Prostate gland (tissue), 2 donors: ENCODE results near the gene MAPKAP1.

Experiments used
- POLR2A ChIP-seq: fragments of 450-650 bp; IDR thresholded peaks from one replicate; pipeline ENCODE4 v1.6.1; 2016; ENCODE audit warnings: antibody characterized with exemption, mild to moderate bottlenecking
- TF ChIP-seq, protein P1 (sequence below), 4 experiments: fragments of 200-600 bp in 2 of 4; fragments of 450-650 bp in 2 of 4; sonication (generic) in 2 of 4; IDR thresholded peaks; 1 replicate in 3 of 4; 2 replicates in 1 of 4; pipeline ENCODE4 v1.5.1; 2016 to 2019; ENCODE audit warnings: antibody characterized with exemption in 4 of 4, mild to moderate bottlenecking in 2 of 4, moderate library complexity in 2 of 4

DNA sequence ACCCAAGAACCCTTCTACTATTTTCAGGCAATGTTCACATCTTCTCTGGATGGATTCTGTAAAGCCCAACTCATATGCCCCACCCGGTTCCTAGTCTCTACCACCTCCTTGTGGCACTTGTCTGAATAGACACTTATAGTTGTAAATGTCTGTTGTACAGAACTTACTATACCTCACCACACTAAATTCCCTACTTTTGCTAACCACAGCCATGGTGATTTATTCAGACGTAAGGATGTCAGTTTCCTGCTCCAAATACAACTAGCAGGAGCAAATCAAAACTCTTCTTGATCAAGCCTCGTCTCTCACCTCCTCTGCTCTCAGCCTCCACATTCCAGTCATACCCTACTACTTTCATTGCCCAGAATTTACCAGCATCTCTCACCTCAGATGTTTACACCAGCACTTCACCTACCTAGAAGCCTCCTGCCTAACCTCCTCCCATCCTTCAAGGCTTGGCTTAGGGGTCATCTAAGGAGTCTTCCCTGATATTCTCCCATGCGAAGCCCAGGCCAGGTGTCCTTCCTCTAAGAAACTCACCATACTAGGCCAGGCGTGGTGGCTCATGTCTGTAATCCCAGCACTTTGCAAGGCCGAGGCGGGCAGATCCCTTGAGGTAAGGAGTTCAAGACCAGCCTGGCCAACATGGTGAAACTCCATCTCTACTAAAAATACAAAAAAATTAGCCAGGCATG, 75.5 kb downstream of the MAPKAP1 start:
- TF ChIP-seq, protein P1, sequence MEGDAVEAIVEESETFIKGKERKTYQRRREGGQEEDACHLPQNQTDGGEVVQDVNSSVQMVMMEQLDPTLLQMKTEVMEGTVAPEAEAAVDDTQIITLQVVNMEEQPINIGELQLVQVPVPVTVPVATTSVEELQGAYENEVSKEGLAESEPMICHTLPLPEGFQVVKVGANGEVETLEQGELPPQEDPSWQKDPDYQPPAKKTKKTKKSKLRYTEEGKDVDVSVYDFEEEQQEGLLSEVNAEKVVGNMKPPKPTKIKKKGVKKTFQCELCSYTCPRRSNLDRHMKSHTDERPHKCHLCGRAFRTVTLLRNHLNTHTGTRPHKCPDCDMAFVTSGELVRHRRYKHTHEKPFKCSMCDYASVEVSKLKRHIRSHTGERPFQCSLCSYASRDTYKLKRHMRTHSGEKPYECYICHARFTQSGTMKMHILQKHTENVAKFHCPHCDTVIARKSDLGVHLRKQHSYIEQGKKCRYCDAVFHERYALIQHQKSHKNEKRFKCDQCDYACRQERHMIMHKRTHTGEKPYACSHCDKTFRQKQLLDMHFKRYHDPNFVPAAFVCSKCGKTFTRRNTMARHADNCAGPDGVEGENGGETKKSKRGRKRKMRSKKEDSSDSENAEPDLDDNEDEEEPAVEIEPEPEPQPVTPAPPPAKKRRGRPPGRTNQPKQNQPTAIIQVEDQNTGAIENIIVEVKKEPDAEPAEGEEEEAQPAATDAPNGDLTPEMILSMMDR (IDR thresholded peaks at IDR 0.05) = peak in 3 of 4 experiments; percentile 49 to 64 (median 53)
- TF ChIP-seq POLR2A = no peak
